OCI-LY1 (cell line): ENCODE data around the gene SLC39A6.

Experiments
- CTCF ChIP-seq: fragments of 200-600 bp; sonication (generic), shearing (Covaris generic); IDR thresholded peaks from 2 replicates; pipeline ENCODE4 v1.5.1; 2017; ENCODE audit warnings: mild to moderate bottlenecking, antibody characterized with exemption, low read length, moderate library complexity, mixed read lengths
- EZH2 ChIP-seq: fragments of 200-600 bp; sonication (generic), shearing (Covaris generic); IDR thresholded peaks from 2 replicates; pipeline ENCODE4 v1.8.0; 2017; ENCODE audit warnings: borderline replicate concordance, mixed run types, mild to moderate bottlenecking, antibody characterized with exemption, low read length, moderate library complexity, mixed read lengths

- TF ChIP-seq CTCF: no peak
- TF ChIP-seq EZH2: no peak
Observed at GRCh38 chr18:36089001-36089400, 40.1 kb downstream of the SLC39A6 start.
